NCI-H460 (cell line): ENCODE results near the gene ADNP. TPM values are rescaled to one million over a fixed set of nuclear protein-coding genes. Genes with fewer than 3 reads are reported as not detected.

Experiments
- DNase-seq: peaks from one replicate; pipeline ENCODE4 v3.0.0-alpha.2; 2016; ENCODE audit warnings: low read depth; ENCODE audit errors: extremely low read depth
- total RNA-seq: library from RNA; depleted of rRNA; stranded (reverse); fragments of >200 nt; shearing (Covaris generic); gene quantifications from 2 replicates; pipeline ENCODE4 v1.2.3, GENCODE V29; 2014

The ADNP gene
- total RNA-seq, 1 experiment from 2014 or later: 28.1 TPM

- no peak for DNase-seq
Measured at GRCh38 chr20:50933589-50933988, 2.4 kb upstream of the ADNP start.

GRCh38 chr20:50932691-50933280, 1.5 kb upstream of the ADNP start:
- DNase-seq: no peak

- no peak for DNase-seq
Measured at GRCh38 chr20:50932016-50932485, 814 bp upstream of the ADNP start.

GRCh38 chr20:50930976-50931305, 296 bp downstream of the ADNP start:
- no peak for DNase-seq

GRCh38 chr20:50930139-50930975, 880 bp downstream of the ADNP start:
- no peak for DNase-seq

GRCh38 chr20:50929299-50930138, 1.7 kb downstream of the ADNP start:
- peak; percentile 92 for DNase-seq

GRCh38 chr20:50928469-50928868, 2.8 kb downstream of the ADNP start:
- no peak for DNase-seq

- no peak for DNase-seq
Measured at GRCh38 chr20:50926530-50926929, 4.7 kb downstream of the ADNP start.

GRCh38 chr20:50924261-50924920, 6.8 kb downstream of the ADNP start:
- no peak for DNase-seq

GRCh38 chr20:50921803-50922501, 9.3 kb downstream of the ADNP start:
- no peak for DNase-seq

GRCh38 chr20:50920997-50921396, 10.2 kb downstream of the ADNP start:
- DNase-seq: no peak

- no peak for DNase-seq
Measured at GRCh38 chr20:50919567-50919966, 11.7 kb downstream of the ADNP start.

- DNase-seq: no peak
Measured at GRCh38 chr20:50918403-50918802, 12.8 kb downstream of the ADNP start.

GRCh38 chr20:50916934-50917333, 14.3 kb downstream of the ADNP start:
- no peak for DNase-seq

- DNase-seq: no peak
Measured at GRCh38 chr20:50916257-50916656, 15.0 kb downstream of the ADNP start.

- no peak for DNase-seq
Measured at GRCh38 chr20:50915424-50915823, 15.8 kb downstream of the ADNP start.

GRCh38 chr20:50913690-50914375, 17.4 kb downstream of the ADNP start:
- DNase-seq: no peak

GRCh38 chr20:50911716-50912115, 19.5 kb downstream of the ADNP start:
- DNase-seq: no peak

- no peak for DNase-seq
Measured at GRCh38 chr20:50911030-50911429, 20.2 kb downstream of the ADNP start.

GRCh38 chr20:50909413-50909812, 21.8 kb downstream of the ADNP start:
- no peak for DNase-seq
